Dermis blood vessel endothelial cell (primary cell): ENCODE results near the gene DCDC2C. TPM values are rescaled to one million over a fixed set of nuclear protein-coding genes. Genes with fewer than 3 reads are reported as not detected.

ENCODE experiments used
- DNase-seq: peaks from one replicate; pipeline ENCODE4 v3.0.0; 2010
- total RNA-seq: library from RNA; depleted of rRNA; stranded (reverse); fragments of >200 nt; gene quantifications from 2 replicates; pipeline ENCODE4 v1.2.3, GENCODE V29; 2014

DCDC2C gene
- total RNA-seq, 1 donor from 2014 or later = under 0.01 TPM

DNA sequence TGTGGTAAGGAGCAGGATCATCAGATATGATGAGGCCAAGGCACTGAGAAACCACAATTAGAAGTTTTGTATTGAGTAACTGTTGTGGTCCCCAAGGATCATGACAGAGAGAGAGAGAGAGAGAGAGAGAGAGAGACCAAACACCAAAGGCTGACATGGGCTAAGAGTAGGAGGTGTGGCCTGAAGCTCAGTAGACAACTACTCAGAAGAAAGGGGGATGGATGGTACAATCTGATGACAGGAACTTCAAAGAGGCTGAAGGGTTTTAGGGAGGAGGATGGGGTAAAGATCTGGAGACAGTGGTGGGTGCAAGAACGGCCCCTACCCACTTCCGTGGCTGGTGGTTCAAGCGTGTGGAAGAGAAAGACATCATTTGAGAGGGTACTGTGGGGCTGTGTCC, 135.0 kb downstream of the DCDC2C start:
- DNase-seq = no peak

DNA sequence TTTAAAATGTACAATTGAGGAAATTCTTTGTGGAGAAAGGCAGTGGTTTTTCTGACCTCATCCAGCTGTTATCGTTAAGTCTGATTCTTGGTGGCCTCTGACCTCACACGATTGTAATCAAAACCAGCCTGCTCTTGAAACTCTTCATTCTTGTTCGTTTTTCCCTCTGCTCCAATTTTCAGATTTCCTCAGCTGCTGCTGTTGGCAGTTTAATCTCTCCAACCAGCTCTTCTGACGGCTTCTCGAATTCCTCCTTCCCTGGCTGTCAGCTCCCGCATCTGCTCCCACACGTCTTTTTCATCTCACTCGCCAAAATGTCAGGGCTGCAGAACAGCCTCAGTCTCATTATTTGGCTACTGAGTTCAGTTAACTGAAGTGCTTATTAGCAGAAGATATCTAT, 136.1 kb downstream of the DCDC2C start:
- no peak for DNase-seq

DNA sequence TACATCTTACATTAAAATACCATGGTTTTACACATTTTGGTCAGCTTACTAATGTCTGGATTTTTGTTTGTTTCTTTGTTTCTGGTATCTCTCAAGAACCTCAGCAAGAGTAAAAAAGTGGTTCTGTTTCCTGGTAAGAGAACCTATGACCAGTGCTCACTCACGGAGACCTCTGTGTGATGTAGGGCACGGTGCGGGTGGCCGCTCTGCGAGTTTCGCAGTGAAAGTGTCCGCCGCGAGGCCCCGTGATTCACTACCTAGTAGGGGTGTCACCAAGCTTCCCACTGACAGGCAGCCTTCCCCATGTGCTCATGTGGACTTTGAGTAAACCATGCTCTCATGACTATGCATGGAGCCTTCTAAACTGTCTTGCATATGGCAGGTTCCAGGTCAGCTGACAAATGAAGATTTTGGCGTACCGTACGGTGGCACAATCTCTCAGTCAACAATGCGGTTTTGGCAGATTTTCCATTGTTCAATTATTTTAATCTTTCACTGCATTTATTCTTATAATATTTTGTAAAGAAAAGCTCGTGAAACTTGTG, 137.3 kb downstream of the DCDC2C start:
- no peak for DNase-seq

DNA sequence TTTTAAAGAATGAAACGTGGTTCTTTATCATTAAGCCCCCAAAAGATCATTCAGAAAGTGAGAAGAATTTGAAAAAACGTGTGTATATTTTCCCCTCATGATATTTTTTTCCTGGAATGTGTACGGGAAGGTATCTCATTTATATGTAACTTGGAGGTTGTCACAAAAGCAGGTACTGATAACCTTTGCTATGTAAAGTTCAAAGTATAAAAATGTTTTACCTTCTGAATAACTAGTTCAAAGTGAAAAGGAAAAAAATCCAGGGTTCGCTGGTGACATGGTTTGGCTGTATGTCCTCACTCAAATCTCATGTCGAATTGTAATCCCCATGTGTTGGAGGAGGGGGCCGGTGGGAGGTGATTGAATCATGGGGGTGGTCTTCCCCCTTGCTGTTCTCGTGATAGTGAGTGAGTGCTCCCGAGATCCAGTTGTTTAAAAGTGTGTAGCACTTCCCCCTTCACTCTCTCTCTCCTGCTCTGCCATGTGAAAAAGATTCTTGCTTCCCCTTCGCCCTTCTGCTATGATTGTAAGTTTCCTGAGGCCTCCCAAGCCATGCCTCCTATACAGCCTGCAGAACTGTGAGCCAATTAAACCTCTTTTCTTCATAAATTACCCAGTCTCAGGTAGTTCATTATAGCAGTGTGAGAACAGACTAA, 144.2 kb downstream of the DCDC2C start:
- no peak for DNase-seq

DNA sequence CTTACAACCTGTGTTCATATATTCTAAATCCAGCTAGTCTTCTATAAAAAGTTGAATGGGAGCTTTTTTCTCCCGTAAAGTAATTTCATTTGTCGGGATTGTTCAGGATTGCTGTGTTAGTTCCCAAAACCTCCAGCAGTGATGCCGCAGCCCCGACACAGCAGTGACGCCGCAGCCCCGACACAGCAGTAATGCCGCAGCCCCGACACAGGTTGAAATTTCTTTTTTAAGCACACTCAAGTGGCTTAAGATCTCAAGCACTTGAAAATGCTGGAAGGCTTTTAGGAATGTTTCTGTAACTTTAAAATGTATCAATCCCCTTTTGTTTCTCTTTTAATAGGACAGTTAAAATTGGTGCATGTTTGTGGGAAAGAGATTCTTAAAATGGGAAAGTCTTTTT, 145.4 kb downstream of the DCDC2C start:
- DNase-seq = no peak

DNA sequence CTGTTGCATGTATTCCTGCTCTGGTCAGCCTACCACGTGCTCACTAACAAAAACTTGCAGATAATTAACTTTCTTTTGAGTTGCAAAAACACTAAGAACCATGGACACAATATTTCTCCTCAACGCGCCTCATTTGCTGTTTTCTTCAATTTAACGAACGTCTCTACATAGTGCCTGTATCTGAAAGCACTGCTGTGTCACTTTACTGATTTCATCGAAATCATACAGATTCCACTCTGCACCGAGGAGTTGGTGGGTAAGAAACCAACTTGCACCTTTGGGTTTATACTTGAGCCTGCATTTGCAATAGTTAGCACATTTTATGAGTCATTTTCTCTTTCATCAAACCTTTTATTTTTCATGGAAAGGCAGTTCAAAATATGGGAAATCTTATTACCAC, 145.8 kb downstream of the DCDC2C start:
- DNase-seq = no peak

DNA sequence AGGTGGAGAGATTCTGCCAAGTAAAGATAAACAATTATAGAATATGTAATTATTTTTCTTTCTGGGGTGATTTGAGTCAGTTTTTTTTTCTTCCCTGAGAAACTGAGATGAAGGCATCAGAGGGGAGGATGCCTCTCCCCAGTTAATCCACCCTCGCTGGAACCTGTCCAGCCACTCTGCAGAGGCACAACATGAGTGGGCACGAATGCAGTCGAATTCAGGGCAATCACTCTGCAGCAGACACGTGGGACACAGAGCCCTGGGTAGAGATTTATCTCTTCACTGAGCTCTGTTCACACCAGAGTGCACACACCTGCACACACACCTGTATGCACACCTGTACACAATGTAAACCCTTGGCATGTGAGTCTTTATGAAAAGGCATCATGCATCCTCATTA, 154.2 kb downstream of the DCDC2C start:
- no peak for DNase-seq

DNA sequence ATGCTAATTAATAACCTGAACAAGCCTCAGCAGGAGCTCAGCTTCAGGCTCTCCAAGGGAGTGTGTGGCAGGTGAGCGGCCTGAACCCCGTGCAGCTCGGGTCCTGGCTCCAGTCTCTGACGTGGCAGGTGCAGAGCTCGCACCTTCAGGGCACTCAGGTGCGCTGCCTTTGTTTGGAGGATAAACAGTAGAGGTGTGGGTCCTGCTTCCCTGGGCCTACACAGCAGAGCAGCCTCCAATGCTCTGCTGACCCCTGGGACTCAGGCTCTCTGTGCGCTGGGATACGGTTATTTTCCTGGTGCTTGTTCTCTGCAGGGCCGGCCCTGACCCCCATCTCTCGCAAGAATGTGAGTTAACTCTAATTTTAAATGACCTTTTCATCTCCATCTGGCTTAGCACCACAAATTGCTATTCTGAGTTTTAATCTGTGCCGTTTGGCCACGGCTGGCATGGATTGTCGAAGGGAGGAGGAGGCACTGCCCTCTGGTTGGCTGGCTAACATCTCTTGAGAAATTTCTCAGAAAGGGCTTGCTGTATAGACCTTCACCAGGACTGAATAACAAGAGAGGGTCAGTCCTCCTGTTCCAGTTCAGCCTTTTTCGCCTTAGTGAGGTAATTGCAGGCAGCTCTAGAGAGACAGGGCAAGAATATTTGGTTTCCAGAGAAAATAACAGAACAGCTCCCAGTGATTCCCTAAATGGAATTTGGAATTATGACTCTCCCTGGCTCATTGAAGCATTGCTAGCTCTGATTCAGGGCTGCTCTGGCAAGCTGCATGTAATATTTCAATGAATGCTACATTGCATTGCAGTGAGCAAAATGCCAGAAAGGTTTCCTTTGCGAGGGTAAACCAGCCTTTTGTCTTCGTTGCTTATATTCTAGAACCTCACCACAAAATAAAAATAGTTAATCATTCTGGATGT, 161.8 kb downstream of the DCDC2C start:
- no peak for DNase-seq

DNA sequence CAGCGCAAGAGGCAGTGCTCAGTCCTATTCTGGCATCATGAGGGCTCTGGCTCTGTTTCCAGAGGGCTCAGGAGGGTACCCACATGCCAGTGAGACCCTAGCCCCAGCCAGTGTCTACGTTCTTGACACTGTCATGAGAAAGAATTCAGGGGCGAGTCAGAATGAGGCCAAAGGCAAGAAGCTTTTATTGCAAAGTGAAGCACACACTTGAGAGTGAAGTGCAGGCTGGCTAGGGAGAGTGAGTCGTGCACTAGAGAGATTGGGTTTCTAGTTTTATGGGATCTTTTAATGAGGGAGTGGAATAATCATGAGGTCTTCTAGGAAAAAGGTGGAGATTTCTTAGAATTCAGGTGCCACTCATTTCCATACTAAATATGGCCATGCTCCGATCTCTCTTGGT, 164.1 kb downstream of the DCDC2C start:
- no peak for DNase-seq

DNA sequence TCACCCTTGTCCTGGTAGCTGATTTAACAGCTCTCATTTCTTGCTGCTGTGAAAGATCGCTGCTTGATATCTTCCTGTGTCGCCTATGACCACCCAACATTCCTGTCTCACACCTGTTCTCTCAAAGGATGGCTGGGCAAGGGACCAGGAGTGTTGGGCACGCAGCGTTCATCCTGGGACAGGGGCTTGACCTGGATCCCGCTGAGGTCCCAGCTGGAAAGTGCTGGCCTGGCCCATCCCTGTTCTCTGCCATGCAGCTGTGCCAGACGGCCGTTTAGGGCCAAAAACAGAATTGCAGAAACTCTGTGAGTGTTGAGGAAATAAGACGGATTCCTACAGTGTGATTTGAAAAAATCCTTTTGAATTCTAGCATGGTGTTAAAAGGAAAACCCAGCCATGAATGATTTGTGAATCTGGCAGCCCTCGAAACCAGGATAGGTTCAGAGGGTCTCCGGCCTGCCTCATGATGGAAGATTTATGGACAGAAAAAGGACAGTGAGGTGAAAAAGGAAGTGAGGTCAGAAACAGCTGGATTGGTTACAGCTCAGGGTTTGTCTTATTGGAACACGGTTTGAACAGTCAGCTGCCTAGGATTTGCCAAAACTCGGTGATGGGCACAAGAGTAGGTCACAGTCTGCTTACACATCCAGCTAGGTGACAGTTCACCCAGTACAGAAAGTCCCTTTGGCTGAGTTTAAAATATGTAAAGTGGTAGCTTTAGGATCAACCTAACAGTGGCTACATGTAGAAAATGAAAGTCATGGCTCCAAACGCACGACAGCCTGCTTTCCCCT, 164.8 kb downstream of the DCDC2C start:
- DNase-seq = no peak

DNA sequence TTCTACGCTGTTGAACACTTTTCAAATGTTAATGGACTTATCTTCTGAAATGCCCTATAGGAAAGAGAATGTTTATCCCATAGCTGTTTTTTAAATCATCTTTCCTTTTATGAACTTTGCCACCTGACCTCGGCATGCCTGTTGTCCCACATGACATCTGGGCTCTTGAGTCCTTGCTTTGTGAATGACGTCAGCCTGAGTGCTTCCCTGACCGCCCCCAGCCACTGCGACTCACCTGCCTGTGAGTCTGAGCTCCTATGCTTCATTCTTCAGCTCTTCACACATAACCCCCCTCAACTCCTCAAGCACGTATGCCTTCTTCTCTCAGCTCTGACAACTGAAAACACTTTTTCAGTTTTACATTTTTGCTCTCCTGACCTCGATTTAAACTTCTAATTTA, 166.8 kb downstream of the DCDC2C start:
- no peak for DNase-seq

DNA sequence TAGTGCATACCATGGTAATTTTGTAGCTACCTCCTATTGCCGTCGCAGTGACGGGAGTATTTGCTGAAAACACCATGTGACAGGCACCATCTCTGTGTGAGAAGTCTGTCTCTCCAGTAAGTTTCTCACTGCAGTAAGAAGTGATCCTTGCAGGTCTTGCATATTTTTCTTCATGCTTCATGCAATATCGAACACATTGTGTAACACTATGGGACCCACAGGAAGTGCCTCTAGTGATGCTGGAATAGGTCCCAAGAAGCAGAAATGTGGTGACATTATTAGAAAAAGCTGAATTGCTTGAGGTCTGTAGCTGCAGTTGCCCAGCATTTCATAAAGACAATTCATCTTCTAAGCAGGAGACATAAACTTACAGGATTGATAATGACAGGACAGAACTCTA, 167.6 kb downstream of the DCDC2C start:
- no peak for DNase-seq

DNA sequence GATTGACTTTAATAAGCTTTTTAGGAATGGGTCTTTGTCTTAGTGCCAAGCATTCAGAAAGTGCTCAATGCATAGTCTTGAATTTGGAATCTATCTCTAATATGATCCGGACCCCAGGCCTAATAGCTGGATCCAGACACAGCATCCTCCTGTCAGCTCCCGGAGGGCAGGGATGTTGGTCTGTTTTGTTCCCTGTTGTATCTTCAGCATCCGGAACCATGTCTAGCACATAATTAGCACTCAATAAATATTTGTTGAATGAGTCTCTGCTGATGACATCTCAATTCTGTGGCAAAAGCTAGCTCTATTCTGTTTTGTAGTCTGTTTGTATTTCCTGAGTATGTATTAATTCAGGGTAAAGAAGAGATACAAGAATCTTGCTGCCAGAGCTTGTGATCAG, 169.1 kb downstream of the DCDC2C start:
- DNase-seq = no peak

DNA sequence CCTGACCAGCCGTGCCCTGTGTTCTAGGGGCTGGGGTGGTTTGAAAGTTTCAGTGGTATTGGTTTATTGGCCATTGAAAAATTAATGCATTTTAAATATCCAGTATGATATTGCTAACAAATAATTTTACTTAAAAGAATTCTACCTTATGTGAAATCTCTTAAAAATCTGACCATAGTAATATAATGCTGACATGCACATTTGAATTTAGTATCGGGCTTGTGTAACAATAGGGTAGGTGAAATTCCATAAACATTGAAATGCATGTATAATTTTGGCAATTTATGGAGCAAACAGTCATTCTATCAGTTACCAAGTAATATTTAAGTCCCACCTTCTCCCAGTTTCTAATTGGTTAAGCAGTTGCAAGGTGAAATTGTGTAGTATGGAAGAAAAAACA, 170.5 kb downstream of the DCDC2C start:
- DNase-seq = no peak

DNA sequence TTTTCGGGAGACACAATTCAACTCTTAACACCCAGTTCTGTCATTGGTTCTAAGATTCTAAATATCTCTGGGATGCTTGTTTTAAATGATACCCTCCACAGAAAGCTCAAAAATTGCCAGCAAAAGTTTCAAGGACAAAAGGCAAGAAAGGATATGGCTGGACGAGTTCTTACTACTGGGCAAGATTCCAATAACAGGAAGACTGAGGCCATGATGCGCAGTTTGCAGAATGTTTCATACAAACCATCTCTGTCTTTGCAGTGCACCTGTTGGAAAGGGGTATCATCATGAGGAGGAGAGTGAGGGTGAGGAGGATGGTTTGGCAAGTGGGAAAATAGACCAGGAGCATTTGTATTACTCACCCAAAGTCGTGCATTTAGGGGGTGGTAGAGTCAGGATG, 172.8 kb downstream of the DCDC2C start:
- DNase-seq = no peak

DNA sequence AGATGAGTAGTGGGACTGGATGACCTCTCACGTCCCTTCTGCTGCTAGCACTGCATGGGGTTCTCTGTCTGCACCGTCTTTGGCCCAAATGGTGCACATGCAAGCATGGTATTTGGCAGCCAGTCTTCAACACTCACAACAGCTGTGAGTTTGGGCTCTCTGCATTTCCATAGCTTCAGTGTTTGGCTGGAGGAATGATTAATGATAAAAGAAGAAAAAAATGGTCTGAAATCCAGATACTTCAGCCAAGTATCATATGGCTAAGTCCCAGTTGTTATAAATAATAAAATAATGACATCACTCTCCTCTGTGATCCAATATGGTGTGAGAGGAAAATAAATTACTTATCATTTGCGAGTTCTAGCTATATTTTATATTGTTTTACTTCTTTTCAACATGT, 173.3 kb downstream of the DCDC2C start:
- no peak for DNase-seq

DNA sequence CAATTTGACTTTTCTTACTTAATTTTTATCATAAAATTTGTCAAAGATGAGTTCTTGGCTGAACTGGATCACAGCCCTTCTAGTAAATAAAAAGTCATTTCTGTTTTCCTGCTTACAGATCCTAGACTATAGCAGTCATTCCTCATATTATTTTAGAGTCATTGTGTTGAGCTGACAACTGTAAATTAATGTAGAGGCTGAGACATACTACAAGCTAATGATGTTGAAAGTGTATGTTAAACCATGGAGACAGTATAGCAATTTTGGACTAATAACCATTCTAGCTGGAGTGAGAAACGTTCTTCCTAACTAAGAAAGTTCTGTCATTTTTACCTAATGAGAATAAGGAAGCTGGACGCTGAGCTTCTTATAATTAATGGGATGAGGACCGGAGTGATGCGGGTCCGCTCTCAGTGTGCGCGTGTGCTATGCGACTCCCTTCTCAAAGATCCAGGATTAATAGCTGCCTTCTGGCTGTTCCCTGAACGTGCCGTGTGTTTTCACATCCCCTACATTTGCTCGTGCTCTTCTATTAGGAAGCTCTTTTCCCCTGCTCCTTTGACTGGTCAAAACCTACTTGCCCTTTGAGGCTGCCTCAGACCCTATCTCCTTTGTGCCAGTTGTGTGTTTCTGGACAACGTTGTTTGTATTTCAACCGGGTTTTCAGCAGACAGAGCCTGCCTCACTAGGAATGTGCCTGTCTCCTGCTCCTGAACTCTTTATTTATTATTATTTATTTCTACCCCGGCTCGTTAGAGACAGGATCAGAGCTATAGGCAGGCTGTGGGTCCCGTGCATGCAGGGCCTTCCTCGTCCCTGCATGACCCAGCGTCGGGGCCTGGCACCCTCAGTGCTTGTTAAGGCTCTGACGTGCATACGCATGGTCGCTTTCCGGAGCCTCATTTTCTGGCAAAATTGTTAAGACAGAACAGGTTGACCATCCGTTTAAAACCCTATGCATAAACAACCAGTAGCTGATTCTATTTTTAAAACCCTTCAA, 182.6 kb downstream of the DCDC2C start:
- no peak for DNase-seq

DNA sequence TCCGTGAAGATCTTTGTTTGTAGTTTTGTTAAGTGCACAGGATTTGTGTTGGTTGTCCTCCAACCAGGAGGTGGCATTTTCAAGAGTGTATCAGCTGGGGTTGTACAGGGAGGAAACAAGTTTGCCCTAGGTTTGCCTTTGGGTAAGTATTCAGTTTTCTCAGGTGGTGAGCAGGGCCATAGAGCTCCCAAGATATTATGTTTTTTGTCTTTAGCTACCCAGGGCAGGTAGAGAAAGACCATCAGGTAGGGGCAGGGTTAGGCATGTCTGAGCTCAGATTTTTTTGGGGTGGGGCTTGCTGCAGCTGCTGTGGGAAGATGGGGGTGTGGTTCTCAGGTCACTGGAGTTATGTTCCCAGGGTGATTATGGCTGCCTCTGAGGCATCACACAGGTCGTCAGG, 191.6 kb downstream of the DCDC2C start:
- no peak for DNase-seq
